WTC11 (cell line): ENCODE data around the gene PPARA. TPM values are rescaled to one million over a fixed set of nuclear protein-coding genes. Genes with fewer than 3 reads are reported as not detected.

Experiments
- ATAC-seq: fragments of 200-7000 bp; cut with Tn5 transposase; 2 replicates; pipeline ENCODE4 v1.10.0; 2021; ENCODE audit warnings: mild to moderate bottlenecking, moderate library complexity
- CTCF ChIA-PET: fragments of 300-600 bp; sonication (Branson Sonifier 250); formaldehyde crosslinking; loops from one replicate; lab custom pipeline; 2021; ENCODE audit warnings: antibody characterized with exemption; lab: Charles Lee
- POLR2A ChIA-PET: fragments of 350-600 bp; sonication (Branson Sonifier 250); formaldehyde crosslinking; loops from one replicate; lab custom pipeline; 2021; ENCODE audit warnings: antibody characterized with exemption; lab: Charles Lee
- DNase-seq: peaks from one replicate; pipeline ENCODE4 v3.0.0; 2021; ENCODE audit warnings: low spot score
- H3K27ac Mint-ChIP-seq: 2 replicates; pipeline ENCODE4 v1.8.0; 2021; ENCODE audit warnings: mixed read lengths
- H3K27me3 Mint-ChIP-seq: 2 replicates; pipeline ENCODE4 v1.8.0; 2021; ENCODE audit warnings: low read depth, mild to moderate bottlenecking, moderate library complexity, mixed read lengths
- H3K36me3 Mint-ChIP-seq: 2 replicates; pipeline ENCODE4 v1.8.0; 2021; ENCODE audit warnings: mixed read lengths
- H3K4me1 Mint-ChIP-seq: 2 replicates; pipeline ENCODE4 v1.8.0; 2022; ENCODE audit warnings: mixed read lengths
- H3K4me3 Mint-ChIP-seq: 2 replicates; pipeline ENCODE4 v1.8.0; 2021; ENCODE audit warnings: mild to moderate bottlenecking, moderate library complexity, mixed read lengths
- H3K9me3 Mint-ChIP-seq: 2 replicates; pipeline ENCODE4 v1.8.0; 2021; ENCODE audit warnings: mixed read lengths
- ATF1 ChIP-seq: sonication (generic); formaldehyde crosslinking; IDR thresholded peaks from 2 replicates; pipeline ENCODE4 v1.8.1; 2023; ENCODE audit warnings: mild to moderate bottlenecking, moderate library complexity, missing genetic modification reagents
- CBFB ChIP-seq: sonication (generic); formaldehyde crosslinking; IDR thresholded peaks from 2 replicates; pipeline ENCODE4 v1.8.1; 2022; ENCODE audit warnings: mild to moderate bottlenecking, low read depth, missing genetic modification reagents
- CREB1 ChIP-seq: sonication (generic); formaldehyde crosslinking; IDR thresholded peaks from 2 replicates; pipeline ENCODE4 v1.8.0; 2023; ENCODE audit warnings: mild to moderate bottlenecking, missing genetic modification reagents
- CREM ChIP-seq: sonication (generic); formaldehyde crosslinking; IDR thresholded peaks from 2 replicates; pipeline ENCODE4 v1.8.1; 2022; ENCODE audit warnings: mild to moderate bottlenecking, missing genetic modification reagents, moderate library complexity
- ELF4 ChIP-seq: sonication (generic); formaldehyde crosslinking; IDR thresholded peaks from 2 replicates; pipeline ENCODE4 v1.8.1; 2022; ENCODE audit warnings: low read depth, mild to moderate bottlenecking, moderate library complexity, missing genetic modification reagents
- EMX1 ChIP-seq: fragments of 250-450 bp; sonication (Bioruptor Pico); IDR thresholded peaks from 2 replicates; pipeline ENCODE4 v1.8.0; 2021; ENCODE audit warnings: mild to moderate bottlenecking
- FOXJ3 ChIP-seq: sonication (generic); formaldehyde crosslinking; IDR thresholded peaks from 2 replicates; pipeline ENCODE4 v1.9.0; 2021; ENCODE audit warnings: missing genetic modification reagents, mild to moderate bottlenecking, borderline replicate concordance
- FOXK1 ChIP-seq: sonication (generic); formaldehyde crosslinking; IDR thresholded peaks from 2 replicates; pipeline ENCODE4 v1.8.0; 2022; ENCODE audit warnings: mild to moderate bottlenecking, moderate library complexity, missing genetic modification reagents
- GRHL2 ChIP-seq: fragments of 250-450 bp; sonication (Bioruptor Pico); IDR thresholded peaks from 2 replicates; pipeline ENCODE4 v1.8.0; 2022; ENCODE audit warnings: mild to moderate bottlenecking, moderate library complexity; ENCODE audit not compliant: insufficient replicate concordance, severe bottlenecking
- GTF2I ChIP-seq: fragments of 250-450 bp; sonication (Bioruptor Pico); conservative IDR thresholded peaks from 2 replicates; pipeline ENCODE4 v1.4.0; 2021; ENCODE audit warnings: mild to moderate bottlenecking
- MXD4 ChIP-seq: fragments of 250-450 bp; sonication (Bioruptor Pico); IDR thresholded peaks from 2 replicates; pipeline ENCODE4 v1.8.0; 2021; ENCODE audit warnings: mild to moderate bottlenecking, moderate library complexity, borderline replicate concordance
- NFATC4 ChIP-seq: fragments of 250-450 bp; sonication (Bioruptor Pico); IDR thresholded peaks from 2 replicates; pipeline ENCODE4 v1.9.0; 2021; ENCODE audit warnings: mild to moderate bottlenecking
- OVOL2 ChIP-seq: fragments of 250-450 bp; sonication (Bioruptor Pico); IDR thresholded peaks from 2 replicates; pipeline ENCODE4 v1.9.0; 2021; ENCODE audit warnings: mild to moderate bottlenecking, borderline replicate concordance
- PRRX2 ChIP-seq: fragments of 250-450 bp; sonication (Bioruptor Pico); IDR thresholded peaks from 2 replicates; pipeline ENCODE4 v1.8.0; 2021; ENCODE audit warnings: mild to moderate bottlenecking
- RELA ChIP-seq: sonication (generic); formaldehyde crosslinking; IDR thresholded peaks from 2 replicates; pipeline ENCODE4 v1.8.1; 2022; ENCODE audit warnings: missing genetic modification reagents, mild to moderate bottlenecking, borderline replicate concordance
- TP53 ChIP-seq: sonication (generic); formaldehyde crosslinking; IDR thresholded peaks from 2 replicates; pipeline ENCODE4 v1.8.1; 2023; ENCODE audit warnings: mild to moderate bottlenecking, missing genetic modification reagents
- ZNF263 ChIP-seq: sonication (generic); formaldehyde crosslinking; IDR thresholded peaks from 2 replicates; pipeline ENCODE4 v1.8.1; 2022; ENCODE audit warnings: low read depth, mild to moderate bottlenecking, moderate library complexity, missing genetic modification reagents
- ZNF416 ChIP-seq: fragments of 250-450 bp; sonication (Bioruptor Pico); IDR thresholded peaks from 2 replicates; pipeline ENCODE4 v1.9.0; 2021; ENCODE audit warnings: mild to moderate bottlenecking, inconsistent platforms
- total RNA-seq: library from RNA; stranded (reverse); gene quantifications from 3 replicates; pipeline ENCODE4 v1.2.3, GENCODE V29; 2021
- TF ChIP-seq, protein P1 (sequence below): sonication (generic); formaldehyde crosslinking; IDR thresholded peaks from 2 replicates; pipeline ENCODE4 v1.8.0; 2023; ENCODE audit warnings: mild to moderate bottlenecking, missing genetic modification reagents
- TF ChIP-seq, protein P2 (sequence below): sonication (generic); formaldehyde crosslinking; IDR thresholded peaks from 2 replicates; pipeline ENCODE4 v1.8.0; 2022; ENCODE audit warnings: mild to moderate bottlenecking, missing genetic modification reagents
- TF ChIP-seq, protein P3 (sequence below): fragments of 250-450 bp; sonication (Bioruptor Pico); IDR thresholded peaks from 2 replicates; pipeline ENCODE4 v1.9.0; 2021; ENCODE audit warnings: moderate library complexity, mild to moderate bottlenecking, inconsistent platforms, borderline replicate concordance
- TF ChIP-seq, protein P4 (sequence below): sonication (generic); formaldehyde crosslinking; IDR thresholded peaks from 2 replicates; pipeline ENCODE4 v1.8.0; 2022; ENCODE audit warnings: mild to moderate bottlenecking, missing genetic modification reagents
- TF ChIP-seq, protein P5 (sequence below): sonication (generic); formaldehyde crosslinking; IDR thresholded peaks from 2 replicates; pipeline ENCODE4 v1.8.1; 2023; ENCODE audit warnings: mild to moderate bottlenecking, missing genetic modification reagents, moderate library complexity

The PPARA gene
- total RNA-seq, 1 experiment from 2014 or later = 9.3 TPM

DNA sequence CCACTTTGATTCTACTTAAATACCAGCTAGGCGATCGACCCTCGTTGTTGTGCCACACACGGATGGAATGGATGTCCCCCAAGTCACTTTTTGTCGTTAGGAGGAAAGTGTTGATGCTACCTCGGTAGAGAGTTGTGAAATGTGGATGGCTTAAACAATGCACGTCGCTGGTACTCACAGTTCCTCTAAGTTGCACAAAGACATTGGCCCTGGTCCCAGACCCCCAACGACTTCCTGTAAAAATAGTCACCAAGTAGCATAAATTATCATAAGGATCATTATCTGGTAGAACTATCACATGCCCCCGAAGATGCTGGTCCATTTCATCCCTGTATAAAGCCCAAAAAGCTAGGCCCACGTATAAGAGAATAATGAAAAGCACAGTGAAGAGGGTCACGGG lies 109.0 kb downstream of the PPARA start:
- TF ChIP-seq ELF4 (CRISPR knock-in tag) (no peak), CBFB (no peak), FOXJ3 (CRISPR knock-in tag) (no peak), EMX1 (no peak), GRHL2 (CRISPR knock-in tag) (no peak), OVOL2 (CRISPR knock-in tag) (no peak), ZNF416 (CRISPR knock-in tag) (no peak), PRRX2 (CRISPR knock-in tag) (no peak), NFATC4 (no peak), FOXK1 (CRISPR knock-in tag) (no peak), TP53 (CRISPR knock-in tag) (no peak), ATF1 (CRISPR knock-in tag) (no peak), RELA (no peak), GTF2I (CRISPR knock-in tag) (no peak), CREM (CRISPR knock-in tag) (no peak)
- TF ChIP-seq, protein P1, sequence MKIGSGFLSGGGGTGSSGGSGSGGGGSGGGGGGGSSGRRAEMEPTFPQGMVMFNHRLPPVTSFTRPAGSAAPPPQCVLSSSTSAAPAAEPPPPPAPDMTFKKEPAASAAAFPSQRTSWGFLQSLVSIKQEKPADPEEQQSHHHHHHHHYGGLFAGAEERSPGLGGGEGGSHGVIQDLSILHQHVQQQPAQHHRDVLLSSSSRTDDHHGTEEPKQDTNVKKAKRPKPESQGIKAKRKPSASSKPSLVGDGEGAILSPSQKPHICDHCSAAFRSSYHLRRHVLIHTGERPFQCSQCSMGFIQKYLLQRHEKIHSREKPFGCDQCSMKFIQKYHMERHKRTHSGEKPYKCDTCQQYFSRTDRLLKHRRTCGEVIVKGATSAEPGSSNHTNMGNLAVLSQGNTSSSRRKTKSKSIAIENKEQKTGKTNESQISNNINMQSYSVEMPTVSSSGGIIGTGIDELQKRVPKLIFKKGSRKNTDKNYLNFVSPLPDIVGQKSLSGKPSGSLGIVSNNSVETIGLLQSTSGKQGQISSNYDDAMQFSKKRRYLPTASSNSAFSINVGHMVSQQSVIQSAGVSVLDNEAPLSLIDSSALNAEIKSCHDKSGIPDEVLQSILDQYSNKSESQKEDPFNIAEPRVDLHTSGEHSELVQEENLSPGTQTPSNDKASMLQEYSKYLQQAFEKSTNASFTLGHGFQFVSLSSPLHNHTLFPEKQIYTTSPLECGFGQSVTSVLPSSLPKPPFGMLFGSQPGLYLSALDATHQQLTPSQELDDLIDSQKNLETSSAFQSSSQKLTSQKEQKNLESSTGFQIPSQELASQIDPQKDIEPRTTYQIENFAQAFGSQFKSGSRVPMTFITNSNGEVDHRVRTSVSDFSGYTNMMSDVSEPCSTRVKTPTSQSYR = no peak
- TF ChIP-seq, protein P2, sequence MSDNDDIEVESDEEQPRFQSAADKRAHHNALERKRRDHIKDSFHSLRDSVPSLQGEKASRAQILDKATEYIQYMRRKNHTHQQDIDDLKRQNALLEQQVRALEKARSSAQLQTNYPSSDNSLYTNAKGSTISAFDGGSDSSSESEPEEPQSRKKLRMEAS (CRISPR knock-in tag) = no peak
- TF ChIP-seq, protein P3, sequence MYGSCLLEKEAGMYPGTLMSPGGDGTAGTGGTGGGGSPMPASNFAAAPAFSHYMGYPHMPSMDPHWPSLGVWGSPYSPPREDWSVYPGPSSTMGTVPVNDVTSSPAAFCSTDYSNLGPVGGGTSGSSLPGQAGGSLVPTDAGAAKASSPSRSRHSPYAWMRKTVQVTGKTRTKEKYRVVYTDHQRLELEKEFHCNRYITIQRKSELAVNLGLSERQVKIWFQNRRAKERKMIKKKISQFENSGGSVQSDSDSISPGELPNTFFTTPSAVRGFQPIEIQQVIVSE = no peak
- TF ChIP-seq, all 79 proteins: peak for 0
- H3K9me3 Mint-ChIP-seq = peaks cover 18% of the 10 kb centered on the region
- H3K27ac Mint-ChIP-seq = no peak overlapping the region
- ChIA-PET CTCF (no interaction called here), POLR2A (no interaction called here)
- no peak for DNase-seq
- H3K36me3 Mint-ChIP-seq = peaks cover 11% of the 10 kb centered on the region
- no peak overlapping the region for H3K4me3 Mint-ChIP-seq
- H3K4me1 Mint-ChIP-seq = no peaks in the 10 kb centered on the region
- H3K27me3 Mint-ChIP-seq = peaks cover 80% of the 10 kb centered on the region
- ATAC-seq = no peak

DNA sequence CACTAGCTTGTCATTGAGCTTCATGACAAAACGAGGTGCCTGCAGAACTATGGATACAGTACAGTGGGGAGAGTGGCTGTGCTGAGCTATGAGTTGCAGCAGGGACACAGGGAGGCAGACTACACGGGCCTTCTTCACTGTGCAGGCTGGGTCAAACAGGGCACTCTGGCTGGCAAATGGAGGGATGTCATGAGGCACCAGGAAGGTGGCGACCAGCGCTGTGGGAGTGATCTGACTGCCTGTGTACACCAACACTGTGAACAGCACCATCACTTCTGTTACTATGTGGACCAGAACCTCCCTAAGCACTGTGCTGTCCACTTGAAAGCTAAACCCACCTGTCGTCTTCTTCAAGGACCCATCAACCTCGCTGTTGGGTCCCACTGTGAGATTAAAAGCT lies 109.7 kb downstream of the PPARA start:
- Mint-ChIP-seq H3K4me3 (no peak overlapping the region), H3K27ac (no peak overlapping the region), H3K9me3 (peaks cover 23% of the 10 kb centered on the region), H3K27me3 (peaks cover 87% of the 10 kb centered on the region), H3K36me3 (peaks cover 17% of the 10 kb centered on the region), H3K4me1 (no peaks in the 10 kb centered on the region)
- TF ChIP-seq CREB1 (no peak), ZNF263 (CRISPR knock-in tag) (no peak), MXD4 (no peak), GRHL2 (CRISPR knock-in tag) (no peak)
- TF ChIP-seq, protein P4, sequence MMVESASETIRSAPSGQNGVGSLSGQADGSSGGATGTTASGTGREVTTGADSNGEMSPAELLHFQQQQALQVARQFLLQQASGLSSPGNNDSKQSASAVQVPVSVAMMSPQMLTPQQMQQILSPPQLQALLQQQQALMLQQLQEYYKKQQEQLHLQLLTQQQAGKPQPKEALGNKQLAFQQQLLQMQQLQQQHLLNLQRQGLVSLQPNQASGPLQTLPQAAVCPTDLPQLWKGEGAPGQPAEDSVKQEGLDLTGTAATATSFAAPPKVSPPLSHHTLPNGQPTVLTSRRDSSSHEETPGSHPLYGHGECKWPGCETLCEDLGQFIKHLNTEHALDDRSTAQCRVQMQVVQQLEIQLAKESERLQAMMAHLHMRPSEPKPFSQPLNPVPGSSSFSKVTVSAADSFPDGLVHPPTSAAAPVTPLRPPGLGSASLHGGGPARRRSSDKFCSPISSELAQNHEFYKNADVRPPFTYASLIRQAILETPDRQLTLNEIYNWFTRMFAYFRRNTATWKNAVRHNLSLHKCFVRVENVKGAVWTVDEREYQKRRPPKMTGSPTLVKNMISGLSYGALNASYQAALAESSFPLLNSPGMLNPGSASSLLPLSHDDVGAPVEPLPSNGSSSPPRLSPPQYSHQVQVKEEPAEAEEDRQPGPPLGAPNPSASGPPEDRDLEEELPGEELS (CRISPR knock-in tag) = no peak
- TF ChIP-seq, protein P5, sequence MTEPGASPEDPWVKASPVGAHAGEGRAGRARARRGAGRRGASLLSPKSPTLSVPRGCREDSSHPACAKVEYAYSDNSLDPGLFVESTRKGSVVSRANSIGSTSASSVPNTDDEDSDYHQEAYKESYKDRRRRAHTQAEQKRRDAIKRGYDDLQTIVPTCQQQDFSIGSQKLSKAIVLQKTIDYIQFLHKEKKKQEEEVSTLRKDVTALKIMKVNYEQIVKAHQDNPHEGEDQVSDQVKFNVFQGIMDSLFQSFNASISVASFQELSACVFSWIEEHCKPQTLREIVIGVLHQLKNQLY (CRISPR knock-in tag) = no peak
- ATAC-seq = no peak
- CTCF ChIA-PET = no interaction called here
- no peak for DNase-seq
- POLR2A ChIA-PET = interaction anchor here (0.6 kb wide), 1 partner anchor 43 kb away, joined by 7 read pairs; no protein-coding TSS in a partner anchor
